Astrocyte (in vitro differentiated cells and primary cell): ENCODE measurements around the gene FBXO48. TPM values are rescaled to one million over a fixed set of nuclear protein-coding genes. Genes with fewer than 3 reads are reported as not detected.

Source experiments
- DNase-seq: peaks from one replicate; pipeline ENCODE4 v3.0.0-alpha.2; 2010; ENCODE audit warnings: low read depth
- FAIRE-seq: peaks from 2 replicates; lab custom pipeline; 2011; peaks lifted over from hg19 to GRCh38; lab: Jason Lieb, UNC
- H2AFZ ChIP-seq: 2 replicates; pipeline ENCODE4 v1.6.0; 2012; ENCODE audit warnings: low read depth, low read length, inconsistent platforms
- H3K27ac ChIP-seq: 2 replicates; pipeline ENCODE4 v1.5.1; 2011; ENCODE audit warnings: low read depth, low read length, inconsistent platforms
- H3K27me3 ChIP-seq: 2 replicates; pipeline ENCODE4 v1.6.0; 2011; ENCODE audit warnings: low read length, inconsistent platforms; ENCODE audit not compliant: insufficient read depth
- H3K36me3 ChIP-seq: 2 replicates; pipeline ENCODE4 v1.5.1; 2011; ENCODE audit warnings: low read length, inconsistent platforms; ENCODE audit not compliant: insufficient read depth
- H3K4me1 ChIP-seq: 2 replicates; pipeline ENCODE4 v1.5.1; 2011; ENCODE audit warnings: low read length, inconsistent platforms; ENCODE audit not compliant: insufficient read depth
- H3K4me2 ChIP-seq: 2 replicates; pipeline ENCODE4 v1.6.0; 2012; ENCODE audit warnings: low read length, inconsistent platforms
- H3K4me3 ChIP-seq: 2 replicates; pipeline ENCODE4 v1.5.1; 2011; ENCODE audit warnings: low read depth, mild to moderate bottlenecking, low read length, inconsistent platforms; ENCODE audit not compliant: insufficient read depth
- H3K79me2 ChIP-seq: 2 replicates; pipeline ENCODE4 v1.6.0; 2012; ENCODE audit warnings: mild to moderate bottlenecking, low read length, inconsistent platforms; ENCODE audit not compliant: insufficient read depth
- H3K9ac ChIP-seq: 2 replicates; pipeline ENCODE4 v1.6.0; 2012; ENCODE audit warnings: mild to moderate bottlenecking, low read length, inconsistent platforms
- H3K9me3 ChIP-seq: 2 replicates; pipeline ENCODE4 v1.5.1; 2012; ENCODE audit warnings: low read depth, mild to moderate bottlenecking, low read length, inconsistent platforms; ENCODE audit not compliant: insufficient read depth
- H4K20me1 ChIP-seq: 2 replicates; pipeline ENCODE4 v1.6.0; 2012; ENCODE audit warnings: low read length, inconsistent platforms; ENCODE audit not compliant: insufficient read depth
- H3K27ac Mint-ChIP-seq: one replicate; pipeline ENCODE4 v1.8.0; 2021; ENCODE audit warnings: mild to moderate bottlenecking, mixed read lengths; ENCODE audit not compliant: unreplicated experiment
- H3K27me3 Mint-ChIP-seq: one replicate; pipeline ENCODE4 v1.8.0; 2021; ENCODE audit warnings: low read depth, mixed read lengths; ENCODE audit not compliant: unreplicated experiment
- H3K36me3 Mint-ChIP-seq: one replicate; pipeline ENCODE4 v1.8.0; 2021; ENCODE audit warnings: low read depth, mixed read lengths; ENCODE audit not compliant: unreplicated experiment
- H3K4me1 Mint-ChIP-seq: one replicate; pipeline ENCODE4 v1.8.0; 2021; ENCODE audit warnings: low read depth, mixed read lengths; ENCODE audit not compliant: unreplicated experiment
- H3K4me3 Mint-ChIP-seq: one replicate; pipeline ENCODE4 v1.8.0; 2021; ENCODE audit warnings: mild to moderate bottlenecking, moderate library complexity, mixed read lengths; ENCODE audit not compliant: unreplicated experiment
- H3K9me3 Mint-ChIP-seq: one replicate; pipeline ENCODE4 v1.8.0; 2021; ENCODE audit warnings: mild to moderate bottlenecking, mixed read lengths; ENCODE audit not compliant: unreplicated experiment
- EZH2 ChIP-seq: IDR thresholded peaks from 2 replicates; pipeline ENCODE4 v1.6.1; 2012; ENCODE audit warnings: mild to moderate bottlenecking, low read length, inconsistent platforms; ENCODE audit not compliant: insufficient read depth
- total RNA-seq: library from RNA; stranded (reverse); gene quantifications from 2 replicates; pipeline ENCODE4 v1.2.1, GENCODE V29; 2021
- TF ChIP-seq, protein P1 (sequence below): IDR thresholded peaks from 2 replicates; pipeline ENCODE4 v1.5.1; 2011; ENCODE audit warnings: low read depth, mild to moderate bottlenecking, inconsistent platforms, low read length, moderate library complexity; ENCODE audit not compliant: insufficient read depth

Gene FBXO48
- total RNA-seq, 1 donor from 2014 or later: 0.54 TPM

DNA sequence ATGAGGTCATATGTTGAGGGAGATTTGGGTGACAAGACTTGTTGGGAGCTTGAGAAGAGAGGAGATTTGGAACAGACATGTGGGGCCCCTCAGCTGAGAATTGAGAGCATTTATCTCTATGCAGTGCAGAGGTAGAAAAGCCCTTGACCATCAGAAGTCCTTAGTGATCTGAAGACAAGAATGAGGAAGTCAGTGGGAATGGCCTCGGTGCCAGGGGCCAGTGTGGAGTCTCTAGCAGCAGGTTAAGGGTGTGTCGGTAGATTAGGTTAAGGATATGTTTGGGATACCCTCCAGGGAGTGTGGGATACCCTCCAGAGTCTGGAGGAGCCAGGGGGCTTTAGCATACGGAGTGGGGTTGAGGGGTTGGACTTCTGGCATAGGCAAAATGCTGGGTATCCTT, 41.6 kb downstream of the FBXO48 start:
- Mint-ChIP-seq H3K27ac (no peak overlapping the region), H3K36me3 (no peaks in the 10 kb centered on the region), H3K27me3 (peaks cover 7% of the 10 kb centered on the region), H3K4me3 (no peak overlapping the region), H3K4me1 (no peaks in the 10 kb centered on the region), H3K9me3 (peaks cover 4% of the 10 kb centered on the region)
- H3K27me3 ChIP-seq: peaks cover 7% of the 10 kb centered on the region
- no peak overlapping the region for H3K4me2 ChIP-seq
- no peak overlapping the region for H3K4me3 ChIP-seq
- no peaks in the 10 kb centered on the region for H3K79me2 ChIP-seq
- TF ChIP-seq EZH2: no peak
- TF ChIP-seq, protein P1, sequence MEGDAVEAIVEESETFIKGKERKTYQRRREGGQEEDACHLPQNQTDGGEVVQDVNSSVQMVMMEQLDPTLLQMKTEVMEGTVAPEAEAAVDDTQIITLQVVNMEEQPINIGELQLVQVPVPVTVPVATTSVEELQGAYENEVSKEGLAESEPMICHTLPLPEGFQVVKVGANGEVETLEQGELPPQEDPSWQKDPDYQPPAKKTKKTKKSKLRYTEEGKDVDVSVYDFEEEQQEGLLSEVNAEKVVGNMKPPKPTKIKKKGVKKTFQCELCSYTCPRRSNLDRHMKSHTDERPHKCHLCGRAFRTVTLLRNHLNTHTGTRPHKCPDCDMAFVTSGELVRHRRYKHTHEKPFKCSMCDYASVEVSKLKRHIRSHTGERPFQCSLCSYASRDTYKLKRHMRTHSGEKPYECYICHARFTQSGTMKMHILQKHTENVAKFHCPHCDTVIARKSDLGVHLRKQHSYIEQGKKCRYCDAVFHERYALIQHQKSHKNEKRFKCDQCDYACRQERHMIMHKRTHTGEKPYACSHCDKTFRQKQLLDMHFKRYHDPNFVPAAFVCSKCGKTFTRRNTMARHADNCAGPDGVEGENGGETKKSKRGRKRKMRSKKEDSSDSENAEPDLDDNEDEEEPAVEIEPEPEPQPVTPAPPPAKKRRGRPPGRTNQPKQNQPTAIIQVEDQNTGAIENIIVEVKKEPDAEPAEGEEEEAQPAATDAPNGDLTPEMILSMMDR: no peak
- no peaks in the 10 kb centered on the region for H3K36me3 ChIP-seq
- H2AFZ ChIP-seq: no peak overlapping the region
- no peak overlapping the region for H3K9ac ChIP-seq
- no peaks in the 10 kb centered on the region for H4K20me1 ChIP-seq
- H3K27ac ChIP-seq: no peak overlapping the region
- H3K9me3 ChIP-seq: no peaks in the 10 kb centered on the region
- DNase-seq: no peak
- no peak for FAIRE-seq
- H3K4me1 ChIP-seq: no peaks in the 10 kb centered on the region

DNA sequence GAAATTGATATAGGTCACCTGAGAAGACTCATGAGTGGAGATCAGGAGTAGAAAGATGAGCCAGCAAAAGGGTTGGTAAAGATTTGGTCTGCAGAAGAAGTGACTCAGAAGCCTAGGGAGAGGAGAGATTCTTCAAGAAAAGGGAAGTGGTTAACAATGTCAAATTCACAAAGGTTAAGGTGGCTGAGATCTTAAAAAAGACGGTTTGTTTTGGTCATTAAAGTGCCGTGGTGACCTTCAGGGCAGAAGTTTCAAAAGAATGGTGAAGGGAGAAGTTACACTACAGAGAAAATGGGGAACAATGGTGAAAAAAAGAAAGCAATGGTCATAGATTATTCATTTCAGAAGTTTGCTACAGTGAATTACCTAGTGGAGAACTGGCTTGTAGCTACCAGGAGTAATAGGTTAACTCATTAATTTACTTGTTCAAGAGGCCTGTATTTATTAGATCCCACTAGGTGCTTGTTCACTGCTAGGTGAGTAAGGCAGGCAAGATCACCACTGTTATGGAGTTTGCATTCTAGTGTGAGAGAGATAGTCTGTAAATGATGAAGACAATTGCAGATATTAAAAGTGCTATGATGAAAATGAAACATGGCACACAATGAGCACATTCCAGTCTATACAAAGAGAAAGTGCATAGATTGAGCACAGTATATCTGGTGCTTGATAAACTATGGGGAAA, 43.0 kb downstream of the FBXO48 start:
- TF ChIP-seq, protein P1: no peak
- no peak for TF ChIP-seq EZH2
- Histone ChIP-seq H3K4me3 (no peak overlapping the region), H3K4me2 (no peak overlapping the region), H3K9me3 (no peaks in the 10 kb centered on the region), H3K4me1 (no peaks in the 10 kb centered on the region), H3K79me2 (no peaks in the 10 kb centered on the region), H3K9ac (no peak overlapping the region), H3K27me3 (peaks cover 8% of the 10 kb centered on the region), H3K27ac (no peak overlapping the region), H3K36me3 (no peaks in the 10 kb centered on the region), H2AFZ (no peak overlapping the region), H4K20me1 (no peaks in the 10 kb centered on the region)
- Mint-ChIP-seq H3K9me3 (peaks cover 3% of the 10 kb centered on the region), H3K4me1 (no peaks in the 10 kb centered on the region), H3K36me3 (no peaks in the 10 kb centered on the region), H3K27ac (no peak overlapping the region), H3K4me3 (no peak overlapping the region), H3K27me3 (peaks cover 2% of the 10 kb centered on the region)
- DNase-seq (no peak), FAIRE-seq (no peak)

DNA sequence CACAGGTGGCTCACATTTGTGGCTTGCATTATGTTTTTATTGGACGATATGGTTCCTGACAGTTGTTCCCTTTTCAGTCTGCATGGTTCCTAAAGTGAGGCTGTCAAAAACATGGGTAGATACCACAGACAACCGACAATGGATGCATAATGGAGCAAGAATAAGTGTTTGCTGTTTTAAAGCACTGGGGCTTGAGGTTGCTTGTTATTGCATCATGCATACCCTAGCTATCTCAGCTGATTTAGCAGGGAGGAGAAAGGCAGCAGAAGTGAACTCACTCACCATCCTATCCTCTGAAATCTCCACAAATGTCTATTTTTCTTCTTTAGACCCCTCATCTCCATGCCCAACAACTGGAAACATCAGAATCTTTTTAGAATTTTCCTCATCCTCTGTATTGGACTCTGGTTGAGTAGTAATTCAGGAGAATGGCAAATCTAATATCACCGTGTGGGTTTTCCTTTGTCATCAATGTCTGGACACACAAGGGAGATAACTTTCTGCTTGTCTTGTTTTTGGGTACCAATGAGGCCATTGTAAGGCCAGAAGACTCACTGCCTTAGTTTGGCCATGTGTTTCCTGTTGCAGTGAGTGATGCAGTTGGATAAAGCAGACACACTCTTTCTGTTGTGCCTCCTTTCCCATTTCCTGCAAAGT, 46.7 kb downstream of the FBXO48 start:
- Histone ChIP-seq H3K36me3 (no peaks in the 10 kb centered on the region), H3K9ac (no peak overlapping the region), H3K4me3 (no peak overlapping the region), H3K27me3 (peaks cover 8% of the 10 kb centered on the region), H3K4me2 (no peak overlapping the region), H2AFZ (no peak overlapping the region), H3K4me1 (no peaks in the 10 kb centered on the region), H3K79me2 (no peaks in the 10 kb centered on the region), H3K9me3 (no peaks in the 10 kb centered on the region), H3K27ac (no peak overlapping the region), H4K20me1 (no peaks in the 10 kb centered on the region)
- Mint-ChIP-seq H3K27ac (peak overlapping the region; percentile 10), H3K36me3 (no peaks in the 10 kb centered on the region), H3K27me3 (peaks cover 2% of the 10 kb centered on the region), H3K9me3 (no peaks in the 10 kb centered on the region), H3K4me3 (no peak overlapping the region), H3K4me1 (no peaks in the 10 kb centered on the region)
- DNase-seq (no peak), FAIRE-seq (no peak)
- no peak for TF ChIP-seq EZH2
- TF ChIP-seq, protein P1: no peak
